A549 (cell line): Measurements from ENCODE around the gene VGLL3.

Experiments used
- CTCF ChIP-seq: fragments of >200 bp; sonication (Bioruptor Twin); formaldehyde crosslinking; IDR thresholded peaks from 3 replicates; pipeline ENCODE4 v1.5.1; 2016
- E2F6 ChIP-seq: IDR thresholded peaks from 2 replicates; pipeline ENCODE4 v1.6.1; 2012; ENCODE audit warnings: low read depth, borderline replicate concordance
- GATA3 ChIP-seq: IDR thresholded peaks from 2 replicates; pipeline ENCODE4 v1.6.1; 2012; ENCODE audit warnings: borderline replicate concordance
- PBX3 ChIP-seq: IDR thresholded peaks from 2 replicates; pipeline ENCODE4 v1.6.1; 2012

- TF ChIP-seq GATA3 (no peak), CTCF (no peak), E2F6 (no peak), PBX3 (no peak)
These were observed 68.8 kb downstream of the VGLL3 start for GRCh38 chr3:86921971-86922680.
